Liver (tissue), 3 donors: ENCODE results near the gene RSU1.

ENCODE experiments used
- EGR1 ChIP-seq, 2 donors: IDR thresholded peaks; 2 replicates each; pipeline ENCODE4 v1.6.1; 2016 to 2018; ENCODE audit warnings: antibody characterized with exemption in 2 of 2, low read depth in 2 of 2
- FOXA1 ChIP-seq: IDR thresholded peaks from 2 replicates; pipeline ENCODE4 v1.6.1; 2016; ENCODE audit warnings: antibody characterized with exemption
- GABPA ChIP-seq, 2 donors: IDR thresholded peaks in 1 of 2; conservative IDR thresholded peaks in 1 of 2; 2 replicates each; pipeline ENCODE4 v1.6.1; 2016; ENCODE audit warnings: antibody characterized with exemption in 2 of 2, mild to moderate bottlenecking in 1 of 2, moderate library complexity in 1 of 2
- HNF4G ChIP-seq: IDR thresholded peaks from 2 replicates; pipeline ENCODE4 v1.6.1; 2016; ENCODE audit warnings: antibody characterized with exemption
- JUND ChIP-seq, 2 donors: IDR thresholded peaks; 2 replicates each; pipeline ENCODE4 v1.6.1; 2016; ENCODE audit warnings: antibody characterized with exemption in 2 of 2
- RAD21 ChIP-seq, 2 donors: IDR thresholded peaks; 2 replicates each; pipeline ENCODE4 v1.6.1; 2016; ENCODE audit warnings: antibody characterized with exemption in 2 of 2, mild to moderate bottlenecking in 2 of 2
- RXRA ChIP-seq, 2 donors: IDR thresholded peaks; 2 replicates each; pipeline ENCODE4 v1.6.1; 2017 to 2018; ENCODE audit warnings: antibody characterized with exemption in 2 of 2, mild to moderate bottlenecking in 1 of 2
- SP1 ChIP-seq: IDR thresholded peaks from 2 replicates; pipeline ENCODE4 v1.6.1; 2018; ENCODE audit warnings: antibody characterized with exemption, mild to moderate bottlenecking
- TAF1 ChIP-seq: conservative IDR thresholded peaks from 2 replicates; pipeline ENCODE4 v1.6.1; 2016; ENCODE audit warnings: antibody characterized with exemption, mild to moderate bottlenecking
- YY1 ChIP-seq: IDR thresholded peaks from 2 replicates; pipeline ENCODE4 v1.6.1; 2016; ENCODE audit warnings: antibody characterized with exemption, mild to moderate bottlenecking
- TF ChIP-seq, protein P1 (sequence below): fragments of 150-350 bp; IDR thresholded peaks from 2 replicates; pipeline ENCODE4 v1.5.1; 2017; ENCODE audit warnings: improper control_type of control experiment, low read depth, low read length; ENCODE audit not compliant: missing input control
- TF ChIP-seq, protein P2 (sequence below): IDR thresholded peaks from 2 replicates; pipeline ENCODE4 v1.6.1; 2016; ENCODE audit warnings: antibody characterized with exemption
- TF ChIP-seq, protein P3 (sequence below): IDR thresholded peaks from 2 replicates; pipeline ENCODE4 v1.6.1; 2016; ENCODE audit warnings: antibody characterized with exemption, mild to moderate bottlenecking
- donor health status: healthy.
- donor health status: healthy.

DNA sequence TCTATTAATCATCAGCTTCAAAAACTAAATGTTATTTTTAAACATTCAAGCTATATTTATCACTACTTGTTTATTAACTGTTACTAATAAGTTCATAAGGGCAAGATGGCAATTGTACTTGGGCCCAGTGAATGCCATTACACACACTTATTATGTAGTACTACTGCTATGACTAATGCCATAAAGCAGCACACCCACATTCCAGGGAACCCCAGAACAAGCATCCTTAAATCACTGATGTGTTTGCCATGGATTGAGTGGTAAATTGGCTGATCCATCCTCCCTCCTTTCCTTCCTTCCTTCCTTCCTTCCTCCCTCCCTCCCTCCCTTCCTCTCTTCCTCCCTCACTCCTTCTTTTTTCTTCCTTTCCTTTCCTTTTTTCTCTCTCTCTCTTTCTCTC is 37.4 kb upstream of the RSU1 start:
- TF ChIP-seq FOXA1 (no peak), SP1 (no peak), YY1 (no peak), TAF1 (no peak), JUND (IDR thresholded peaks at IDR 0.05) (no peak), HNF4G (no peak), GABPA (IDR thresholded peaks at IDR 0.05 in 1 of 2, conservative IDR thresholded peaks at IDR 0.05 in 1 of 2) (no peak), RXRA (IDR thresholded peaks at IDR 0.05) (no peak), EGR1 (IDR thresholded peaks at IDR 0.05; ENCODE audit: low read depth in 2 of 2) (no peak), RAD21 (IDR thresholded peaks at IDR 0.05) (no peak)
- TF ChIP-seq, protein P1, sequence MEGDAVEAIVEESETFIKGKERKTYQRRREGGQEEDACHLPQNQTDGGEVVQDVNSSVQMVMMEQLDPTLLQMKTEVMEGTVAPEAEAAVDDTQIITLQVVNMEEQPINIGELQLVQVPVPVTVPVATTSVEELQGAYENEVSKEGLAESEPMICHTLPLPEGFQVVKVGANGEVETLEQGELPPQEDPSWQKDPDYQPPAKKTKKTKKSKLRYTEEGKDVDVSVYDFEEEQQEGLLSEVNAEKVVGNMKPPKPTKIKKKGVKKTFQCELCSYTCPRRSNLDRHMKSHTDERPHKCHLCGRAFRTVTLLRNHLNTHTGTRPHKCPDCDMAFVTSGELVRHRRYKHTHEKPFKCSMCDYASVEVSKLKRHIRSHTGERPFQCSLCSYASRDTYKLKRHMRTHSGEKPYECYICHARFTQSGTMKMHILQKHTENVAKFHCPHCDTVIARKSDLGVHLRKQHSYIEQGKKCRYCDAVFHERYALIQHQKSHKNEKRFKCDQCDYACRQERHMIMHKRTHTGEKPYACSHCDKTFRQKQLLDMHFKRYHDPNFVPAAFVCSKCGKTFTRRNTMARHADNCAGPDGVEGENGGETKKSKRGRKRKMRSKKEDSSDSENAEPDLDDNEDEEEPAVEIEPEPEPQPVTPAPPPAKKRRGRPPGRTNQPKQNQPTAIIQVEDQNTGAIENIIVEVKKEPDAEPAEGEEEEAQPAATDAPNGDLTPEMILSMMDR: no peak
- TF ChIP-seq, protein P2, sequence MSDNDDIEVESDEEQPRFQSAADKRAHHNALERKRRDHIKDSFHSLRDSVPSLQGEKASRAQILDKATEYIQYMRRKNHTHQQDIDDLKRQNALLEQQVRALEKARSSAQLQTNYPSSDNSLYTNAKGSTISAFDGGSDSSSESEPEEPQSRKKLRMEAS: no peak
- TF ChIP-seq, protein P3, sequence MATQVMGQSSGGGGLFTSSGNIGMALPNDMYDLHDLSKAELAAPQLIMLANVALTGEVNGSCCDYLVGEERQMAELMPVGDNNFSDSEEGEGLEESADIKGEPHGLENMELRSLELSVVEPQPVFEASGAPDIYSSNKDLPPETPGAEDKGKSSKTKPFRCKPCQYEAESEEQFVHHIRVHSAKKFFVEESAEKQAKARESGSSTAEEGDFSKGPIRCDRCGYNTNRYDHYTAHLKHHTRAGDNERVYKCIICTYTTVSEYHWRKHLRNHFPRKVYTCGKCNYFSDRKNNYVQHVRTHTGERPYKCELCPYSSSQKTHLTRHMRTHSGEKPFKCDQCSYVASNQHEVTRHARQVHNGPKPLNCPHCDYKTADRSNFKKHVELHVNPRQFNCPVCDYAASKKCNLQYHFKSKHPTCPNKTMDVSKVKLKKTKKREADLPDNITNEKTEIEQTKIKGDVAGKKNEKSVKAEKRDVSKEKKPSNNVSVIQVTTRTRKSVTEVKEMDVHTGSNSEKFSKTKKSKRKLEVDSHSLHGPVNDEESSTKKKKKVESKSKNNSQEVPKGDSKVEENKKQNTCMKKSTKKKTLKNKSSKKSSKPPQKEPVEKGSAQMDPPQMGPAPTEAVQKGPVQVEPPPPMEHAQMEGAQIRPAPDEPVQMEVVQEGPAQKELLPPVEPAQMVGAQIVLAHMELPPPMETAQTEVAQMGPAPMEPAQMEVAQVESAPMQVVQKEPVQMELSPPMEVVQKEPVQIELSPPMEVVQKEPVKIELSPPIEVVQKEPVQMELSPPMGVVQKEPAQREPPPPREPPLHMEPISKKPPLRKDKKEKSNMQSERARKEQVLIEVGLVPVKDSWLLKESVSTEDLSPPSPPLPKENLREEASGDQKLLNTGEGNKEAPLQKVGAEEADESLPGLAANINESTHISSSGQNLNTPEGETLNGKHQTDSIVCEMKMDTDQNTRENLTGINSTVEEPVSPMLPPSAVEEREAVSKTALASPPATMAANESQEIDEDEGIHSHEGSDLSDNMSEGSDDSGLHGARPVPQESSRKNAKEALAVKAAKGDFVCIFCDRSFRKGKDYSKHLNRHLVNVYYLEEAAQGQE: no peak
